WERI-Rb-1 (cell line): ENCODE measurements around the gene RPS27.

ENCODE experiments used
- DNase-seq: peaks from one replicate; pipeline ENCODE4 v3.0.0-alpha.2; 2020
- H3K27ac ChIP-seq: fragments of 250-450 bp; sonication (Bioruptor Pico); 2 replicates; pipeline ENCODE4 v1.5.1; 2020; ENCODE audit warnings: mild to moderate bottlenecking, moderate library complexity
- H3K27me3 ChIP-seq: fragments of 250-450 bp; sonication (Bioruptor Pico); 2 replicates; pipeline ENCODE4 v1.5.1; 2021; ENCODE audit warnings: mild to moderate bottlenecking, low read depth, moderate library complexity; ENCODE audit not compliant: insufficient read depth, severe bottlenecking
- H3K36me3 ChIP-seq: fragments of 250-450 bp; sonication (Bioruptor Pico); 2 replicates; pipeline ENCODE4 v1.5.1; 2020; ENCODE audit warnings: mild to moderate bottlenecking, moderate library complexity
- H3K4me3 ChIP-seq: 2 replicates; pipeline ENCODE4 v1.5.1; 2011; ENCODE audit warnings: low read depth, mild to moderate bottlenecking, control low read depth, low read length
- H3K9me3 ChIP-seq: fragments of 250-450 bp; sonication (Bioruptor Pico); 2 replicates; pipeline ENCODE4 v1.5.1; 2021; ENCODE audit warnings: mild to moderate bottlenecking, moderate library complexity; ENCODE audit not compliant: severe bottlenecking
- TF ChIP-seq, protein P1 (sequence below): IDR thresholded peaks from 2 replicates; pipeline ENCODE4 v1.5.1; 2011; ENCODE audit warnings: low read depth, mild to moderate bottlenecking, control low read depth, inconsistent platforms, low read length

Gene RPS27

GRCh38 chr1:153945131-153945794 lies 45.3 kb upstream of the RPS27 start:
- DNase-seq = no peak
- peak overlapping the region; percentile 77 for H3K27ac ChIP-seq
- TF ChIP-seq, protein P1, sequence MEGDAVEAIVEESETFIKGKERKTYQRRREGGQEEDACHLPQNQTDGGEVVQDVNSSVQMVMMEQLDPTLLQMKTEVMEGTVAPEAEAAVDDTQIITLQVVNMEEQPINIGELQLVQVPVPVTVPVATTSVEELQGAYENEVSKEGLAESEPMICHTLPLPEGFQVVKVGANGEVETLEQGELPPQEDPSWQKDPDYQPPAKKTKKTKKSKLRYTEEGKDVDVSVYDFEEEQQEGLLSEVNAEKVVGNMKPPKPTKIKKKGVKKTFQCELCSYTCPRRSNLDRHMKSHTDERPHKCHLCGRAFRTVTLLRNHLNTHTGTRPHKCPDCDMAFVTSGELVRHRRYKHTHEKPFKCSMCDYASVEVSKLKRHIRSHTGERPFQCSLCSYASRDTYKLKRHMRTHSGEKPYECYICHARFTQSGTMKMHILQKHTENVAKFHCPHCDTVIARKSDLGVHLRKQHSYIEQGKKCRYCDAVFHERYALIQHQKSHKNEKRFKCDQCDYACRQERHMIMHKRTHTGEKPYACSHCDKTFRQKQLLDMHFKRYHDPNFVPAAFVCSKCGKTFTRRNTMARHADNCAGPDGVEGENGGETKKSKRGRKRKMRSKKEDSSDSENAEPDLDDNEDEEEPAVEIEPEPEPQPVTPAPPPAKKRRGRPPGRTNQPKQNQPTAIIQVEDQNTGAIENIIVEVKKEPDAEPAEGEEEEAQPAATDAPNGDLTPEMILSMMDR = no peak
- H3K27me3 ChIP-seq = no peaks in the 10 kb centered on the region
- peak overlapping the region; percentile 61 for H3K4me3 ChIP-seq
- H3K36me3 ChIP-seq = peaks cover 82% of the 10 kb centered on the region
- H3K9me3 ChIP-seq = no peaks in the 10 kb centered on the region

- H3K27ac ChIP-seq = peak overlapping the region; percentile 77
- H3K27me3 ChIP-seq = no peaks in the 10 kb centered on the region
- no peaks in the 10 kb centered on the region for H3K9me3 ChIP-seq
- peak overlapping the region; percentile 61 for H3K4me3 ChIP-seq
- TF ChIP-seq, protein P1 = no peak
- H3K36me3 ChIP-seq = peaks cover 82% of the 10 kb centered on the region
- DNase-seq = peak; percentile 78
Measured at GRCh38 chr1:153945795-153946621, 44.6 kb upstream of the RPS27 start.

- no peaks in the 10 kb centered on the region for H3K27me3 ChIP-seq
- no peaks in the 10 kb centered on the region for H3K9me3 ChIP-seq
- H3K27ac ChIP-seq = peak within 1 kb of the TSS; percentile 77
- H3K36me3 ChIP-seq = peaks cover 82% of the 10 kb centered on the region
- TF ChIP-seq, protein P1 = peak; percentile 100
- peak; percentile 98 for DNase-seq
- H3K4me3 ChIP-seq = peak within 1 kb of the TSS; percentile 61
Measured at GRCh38 chr1:153946622-153947241, 43.8 kb upstream of the RPS27 start, which contains the start of gene DENND4B. TSS of gene DENND4B (minus strand) at chr1:153946718. CDS start at chr1:153944374, 2,344 bp downstream.

DNA sequence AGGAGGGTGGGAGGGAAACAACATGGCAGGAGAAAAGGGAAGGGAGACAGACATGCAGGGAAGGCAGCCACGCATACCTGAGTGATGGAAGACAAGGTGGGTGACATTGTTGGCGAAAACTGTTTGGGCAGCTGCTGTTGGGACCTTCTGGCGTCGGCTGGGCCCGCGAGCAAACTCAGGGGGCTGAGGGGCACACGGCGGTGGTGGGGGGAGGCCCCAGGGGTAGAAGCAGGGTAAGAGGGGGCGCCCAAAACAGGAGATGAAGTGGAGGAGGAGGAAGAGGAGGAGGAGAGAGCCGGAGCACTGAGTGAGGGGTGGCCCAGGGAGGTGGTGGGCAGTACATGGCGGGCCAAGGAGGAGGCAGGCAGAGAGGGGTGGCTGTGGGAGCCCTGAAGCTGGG lies 39.4 kb upstream of the RPS27 start:
- Histone ChIP-seq H3K4me3 (no peak overlapping the region), H3K9me3 (no peaks in the 10 kb centered on the region), H3K27me3 (no peaks in the 10 kb centered on the region), H3K36me3 (peaks cover 87% of the 10 kb centered on the region), H3K27ac (no peak overlapping the region)
- no peak for DNase-seq
- TF ChIP-seq, protein P1 = no peak

GRCh38 chr1:153951801-153952200 lies 38.8 kb upstream of the RPS27 start:
- TF ChIP-seq, protein P1 = no peak
- H3K36me3 ChIP-seq = peaks cover 87% of the 10 kb centered on the region
- H3K4me3 ChIP-seq = no peak overlapping the region
- no peaks in the 10 kb centered on the region for H3K27me3 ChIP-seq
- H3K9me3 ChIP-seq = no peaks in the 10 kb centered on the region
- H3K27ac ChIP-seq = no peak overlapping the region
- DNase-seq = no peak
